SK-N-SH treated with all-trans-retinoic acid at 6 μM for 48 hours (cell line): ENCODE data around the gene ARPC1A.
"Not testable (repeated sequence)": the region's sequence is repeated elsewhere in the genome, so short reads cannot be mapped to it uniquely, and the experiment has no call there.

Experiments used
- ATAC-seq: fragments of 200-7000 bp; cut with Tn5 transposase; 3 replicates; pipeline ENCODE4 v1.9.1; 2020; ENCODE audit warnings: mild to moderate bottlenecking, moderate library complexity
- ARNTL ChIP-seq: fragments of 450-650 bp; formaldehyde crosslinking; IDR thresholded peaks from 2 replicates; pipeline ENCODE4 v1.5.0; 2020; ENCODE audit warnings: low read depth, mild to moderate bottlenecking, moderate library complexity, borderline replicate concordance
- BACH2 ChIP-seq: fragments of 250-450 bp; sonication (Bioruptor Pico); IDR thresholded peaks from 2 replicates; pipeline ENCODE4 v1.9.0; 2021; ENCODE audit warnings: mild to moderate bottlenecking, borderline replicate concordance
- CREB5 ChIP-seq: fragments of 250-450 bp; sonication (Bioruptor Pico); IDR thresholded peaks from 2 replicates; pipeline ENCODE4 v1.5.1; 2020; ENCODE audit warnings: low read depth, mild to moderate bottlenecking, moderate library complexity
- CSDC2 ChIP-seq: fragments of 250-450 bp; sonication (Bioruptor Pico); IDR thresholded peaks from 2 replicates; pipeline ENCODE4 v1.5.0; 2020; ENCODE audit warnings: mild to moderate bottlenecking, moderate library complexity
- CSRNP3 ChIP-seq: fragments of 250-450 bp; sonication (Bioruptor Pico); IDR thresholded peaks from 2 replicates; pipeline ENCODE4 v1.5.1; 2021; ENCODE audit warnings: mild to moderate bottlenecking, moderate library complexity
- ESRRG ChIP-seq: fragments of 250-450 bp; sonication (Bioruptor Pico); IDR thresholded peaks from 2 replicates; pipeline ENCODE4 v1.6.1; 2021; ENCODE audit warnings: mild to moderate bottlenecking
- GLIS3 ChIP-seq: fragments of 250-450 bp; sonication (Bioruptor Pico); IDR thresholded peaks from 2 replicates; pipeline ENCODE4 v1.5.0; 2020; ENCODE audit warnings: mild to moderate bottlenecking, moderate library complexity
- OSR1 ChIP-seq: fragments of 250-450 bp; sonication (Bioruptor Pico); IDR thresholded peaks from 2 replicates; pipeline ENCODE4 v1.8.0; 2022; ENCODE audit warnings: moderate library complexity, mild to moderate bottlenecking, inconsistent platforms
- PATZ1 ChIP-seq: fragments of 250-450 bp; sonication (Bioruptor Pico); IDR thresholded peaks from 2 replicates; pipeline ENCODE4 v1.8.0; 2020; ENCODE audit warnings: mild to moderate bottlenecking, moderate library complexity, borderline replicate concordance
- PPARA ChIP-seq: fragments of 250-450 bp; sonication (Bioruptor Pico); IDR thresholded peaks from 2 replicates; pipeline ENCODE4 v1.5.0; 2020; ENCODE audit warnings: mild to moderate bottlenecking, borderline replicate concordance
- RARB ChIP-seq: fragments of 250-450 bp; sonication (Bioruptor Pico); IDR thresholded peaks from 2 replicates; pipeline ENCODE4 v1.8.0; 2021; ENCODE audit warnings: mild to moderate bottlenecking, moderate library complexity
- SNAI2 ChIP-seq: fragments of 250-450 bp; sonication (Bioruptor Pico); IDR thresholded peaks from 2 replicates; pipeline ENCODE4 v1.5.0; 2020; ENCODE audit warnings: mild to moderate bottlenecking, moderate library complexity
- TCF4 ChIP-seq: fragments of 250-450 bp; sonication (Bioruptor Pico); IDR thresholded peaks from 2 replicates; pipeline ENCODE4 v1.8.0; 2021; ENCODE audit warnings: mild to moderate bottlenecking, moderate library complexity, borderline replicate concordance
- TOX ChIP-seq: fragments of 250-450 bp; sonication (Bioruptor Pico); IDR thresholded peaks from 2 replicates; pipeline ENCODE4 v1.8.0; 2021; ENCODE audit warnings: mild to moderate bottlenecking, moderate library complexity, borderline replicate concordance
- ZC3H10 ChIP-seq: fragments of 250-450 bp; sonication (Bioruptor Pico); IDR thresholded peaks from 2 replicates; pipeline ENCODE4 v1.5.1; 2021; ENCODE audit warnings: mild to moderate bottlenecking, moderate library complexity
- ZFP3 ChIP-seq: fragments of 250-450 bp; sonication (Bioruptor Pico); IDR thresholded peaks from 2 replicates; pipeline ENCODE4 v1.5.0; 2020; ENCODE audit warnings: mild to moderate bottlenecking, moderate library complexity
- ZFP30 ChIP-seq: fragments of 450-650 bp; formaldehyde crosslinking; IDR thresholded peaks from 2 replicates; pipeline ENCODE4 v1.5.0; 2022; ENCODE audit warnings: mild to moderate bottlenecking, moderate library complexity
- ZNF565 ChIP-seq: fragments of 450-650 bp; formaldehyde crosslinking; conservative IDR thresholded peaks from 2 replicates; pipeline ENCODE4 v1.5.0; 2020; ENCODE audit warnings: low read depth, mild to moderate bottlenecking, moderate library complexity
- ZNF70 ChIP-seq: fragments of 450-650 bp; formaldehyde crosslinking; IDR thresholded peaks from 2 replicates; pipeline ENCODE4 v1.5.0; 2020; ENCODE audit warnings: mild to moderate bottlenecking, moderate library complexity
- ZNF8 ChIP-seq: fragments of 450-650 bp; formaldehyde crosslinking; IDR thresholded peaks from 2 replicates; pipeline ENCODE4 v1.5.0; 2020; ENCODE audit warnings: mild to moderate bottlenecking, moderate library complexity

The ARPC1A gene

GRCh38 chr7:99313204-99313573 is 12.5 kb upstream of the ARPC1A start:
- ATAC-seq = no peak; the same call in 2 of the 3 replicates
- no peak for TF ChIP-seq GLIS3 (CRISPR knock-in tag)
- no peak for TF ChIP-seq CREB5
- no peak for TF ChIP-seq ZC3H10
- TF ChIP-seq TOX (CRISPR knock-in tag) = no peak
- no peak for TF ChIP-seq OSR1
- TF ChIP-seq CSRNP3 = no peak
- TF ChIP-seq BACH2 (CRISPR knock-in tag) = no peak
- no peak for TF ChIP-seq CSDC2 (CRISPR knock-in tag)
- no peak for TF ChIP-seq ZFP3 (CRISPR knock-in tag)
- TF ChIP-seq SNAI2 = no peak
- TF ChIP-seq ZFP30 (CRISPR knock-in tag) = no peak
- no peak for TF ChIP-seq ARNTL (CRISPR knock-in tag)
- TF ChIP-seq ZNF565 = no peak
- no peak for TF ChIP-seq PPARA
- no peak for TF ChIP-seq ESRRG
- TF ChIP-seq ZNF70 (CRISPR knock-in tag) = no peak
- TF ChIP-seq ZNF8 (CRISPR knock-in tag) = no peak

DNA sequence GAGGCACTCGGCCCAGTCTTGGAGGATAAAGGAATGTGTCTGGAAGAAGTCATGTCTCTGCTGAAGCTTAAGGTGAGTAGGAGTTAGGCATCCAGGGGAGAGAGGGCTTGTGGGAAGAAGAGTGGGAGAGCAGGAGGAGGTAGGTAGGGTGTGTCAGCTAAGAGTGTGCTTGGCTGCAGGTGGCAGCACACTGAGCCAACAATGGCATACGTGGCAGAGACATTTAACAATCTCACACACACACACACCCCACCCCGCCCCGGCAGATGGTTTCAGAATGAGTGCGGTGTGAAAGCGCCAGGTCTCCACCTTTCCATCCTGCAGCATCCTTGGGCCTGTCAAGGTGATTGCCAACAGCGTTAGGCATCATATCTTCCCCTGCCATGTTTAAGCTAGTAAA is 11.2 kb upstream of the ARPC1A start:
- no peak for TF ChIP-seq PATZ1 (CRISPR knock-in tag)
- no peak for TF ChIP-seq BACH2 (CRISPR knock-in tag)
- TF ChIP-seq ZNF565 = no peak
- TF ChIP-seq TCF4 (CRISPR knock-in tag) = no peak
- ATAC-seq = no peak

- TF ChIP-seq BACH2 (CRISPR knock-in tag) (no peak), CSRNP3 (no peak), ZNF70 (CRISPR knock-in tag) (no peak), ZFP3 (CRISPR knock-in tag) (no peak), TCF4 (CRISPR knock-in tag) (no peak), CSDC2 (CRISPR knock-in tag) (no peak), ZNF565 (no peak), ZFP30 (CRISPR knock-in tag) (no peak), CREB5 (no peak), PATZ1 (CRISPR knock-in tag) (no peak), ZC3H10 (no peak), OSR1 (no peak), PPARA (no peak), RARB (CRISPR knock-in tag) (no peak), SNAI2 (no peak), ARNTL (CRISPR knock-in tag) (no peak)
- TF ChIP-seq, all 23 proteins: peak for 0
- ATAC-seq = no peak
Observed at GRCh38 chr7:99320371-99320770, 5.3 kb upstream of the ARPC1A start.

- not testable (repeated sequence) for ATAC-seq
Observed at GRCh38 chr7:99322659-99323058, 3.0 kb upstream of the ARPC1A start.
